Lower leg skin (tissue), 4 donors: ENCODE data around the gene IHH. TPM values are rescaled to one million over a fixed set of nuclear protein-coding genes. Genes with fewer than 3 reads are reported as not detected.

Experiments used
- DNase-seq, 2 donors: peaks; one replicate each; pipeline ENCODE4 v3.0.0-alpha.2; 2019; ENCODE audit warnings: low spot score in 2 of 2
- H3K4me3 ChIP-seq: fragments of 200-600 bp; sonication (generic); 2 replicates; pipeline ENCODE4 v1.5.1; 2017; ENCODE audit warnings: mild to moderate bottlenecking, low read depth; ENCODE audit not compliant: poor library complexity, severe bottlenecking
- CTCF ChIP-seq, 3 donors: fragments of 450-650 bp; IDR thresholded peaks; one replicate each; pipeline ENCODE4 v1.5.1; 2016; ENCODE audit warnings: antibody characterized with exemption in 3 of 3, mild to moderate bottlenecking in 3 of 3, moderate library complexity in 2 of 3
- POLR2A ChIP-seq, 2 donors: fragments of 450-650 bp; IDR thresholded peaks; one replicate each; pipeline ENCODE4 v1.6.1; 2016 to 2017; ENCODE audit warnings: antibody characterized with exemption in 2 of 2, mild to moderate bottlenecking in 1 of 2, moderate library complexity in 1 of 2
- WGBS, 2 donors: methylation state at CpG; one replicate each; pipeline ENCODE4 v1.1.5; 2018; 5-methylcytosine and 5-hydroxymethylcytosine counted together
- intact Hi-C: fragments of 100-400 bp; cut with DNase I; formaldehyde crosslinking; loops from one replicate; pipeline ENCODE4 v1.15.0; 2023; ENCODE audit warnings: low total_unique reads
- total RNA-seq, 4 donors: library from RNA; depleted of rRNA; stranded (reverse); fragments of >200 nt; gene quantifications; one replicate each; pipeline ENCODE4 v1.1.0, GENCODE V29; 2016

Gene IHH
- total RNA-seq, 4 donors from 2014 or later: 0.30 TPM; not detected in 3

- intact Hi-C loops: no loop called here
- no peak for DNase-seq
- WGBS, 2 donors: 2 to 3% methylated on average over 17 of the region's 17 CpGs
- TF ChIP-seq CTCF (IDR thresholded peaks at IDR 0.05) (no peak), POLR2A (IDR thresholded peaks at IDR 0.05) (no peak)
- H3K4me3 ChIP-seq: no peak overlapping the region
Observed at GRCh38 chr2:219059375-219059724, 1.4 kb downstream of the IHH start.

DNA sequence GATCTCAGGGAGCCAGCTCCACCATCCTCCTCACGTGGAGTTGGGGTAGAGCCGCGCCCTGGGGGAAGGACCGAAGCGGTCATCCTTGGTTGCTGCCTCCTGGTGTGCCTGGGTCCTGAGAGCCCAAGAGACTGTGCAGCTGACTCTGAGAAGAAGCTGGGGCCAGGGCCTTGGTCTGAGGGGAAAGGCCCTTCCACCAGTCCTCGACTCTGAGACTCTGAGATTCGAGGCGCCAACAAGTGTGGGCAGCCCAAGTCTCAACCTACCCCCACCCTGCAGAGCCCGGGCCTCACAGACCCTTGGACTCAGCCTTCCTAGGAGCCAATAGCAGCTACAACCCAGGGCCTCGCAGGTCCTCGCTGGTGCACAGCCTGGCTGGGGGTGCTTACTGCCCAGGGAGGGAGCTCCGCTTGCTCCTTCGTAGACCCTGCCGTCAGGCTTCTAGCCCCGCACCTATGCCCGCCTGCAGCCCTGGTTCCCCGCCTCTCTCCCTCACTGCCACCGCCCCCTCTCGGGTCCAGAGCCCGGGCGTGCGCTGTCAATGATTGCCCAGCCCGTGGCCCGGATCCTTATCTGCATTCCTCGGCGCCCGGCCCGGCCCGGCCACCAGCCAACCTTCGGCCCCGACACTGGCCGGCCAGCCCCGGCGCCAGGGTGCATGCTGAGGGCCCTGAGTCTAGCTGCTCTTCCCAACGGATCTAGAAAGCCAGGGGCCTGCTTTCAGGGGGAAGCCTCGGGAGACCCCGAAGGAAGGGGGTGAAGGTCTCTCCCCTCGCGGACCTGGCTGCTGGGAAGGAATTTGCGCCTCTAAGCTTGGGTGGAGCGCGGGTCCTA lies 2.0 kb downstream of the IHH start:
- no peak overlapping the region for H3K4me3 ChIP-seq
- intact Hi-C loops: no loop called here
- peak in 1 of 2 donors; percentile 74 for DNase-seq
- WGBS, 2 donors: 5 to 7% methylated on average over 8 to 36 of the region's 42 CpGs
- TF ChIP-seq CTCF (IDR thresholded peaks at IDR 0.05) (no peak), POLR2A (IDR thresholded peaks at IDR 0.05) (no peak)

GRCh38 chr2:219057709-219058540 lies 2.8 kb downstream of the IHH start:
- peak in 1 of 3 donors; percentile 8 for TF ChIP-seq CTCF (IDR thresholded peaks at IDR 0.05)
- TF ChIP-seq POLR2A (IDR thresholded peaks at IDR 0.05): no peak
- peak; percentile 28 to 91 for DNase-seq
- H3K4me3 ChIP-seq: no peak overlapping the region
- intact Hi-C loops: no loop called here
- WGBS, 2 donors: 2 to 3% methylated on average over 44 to 52 of the region's 52 CpGs

DNA sequence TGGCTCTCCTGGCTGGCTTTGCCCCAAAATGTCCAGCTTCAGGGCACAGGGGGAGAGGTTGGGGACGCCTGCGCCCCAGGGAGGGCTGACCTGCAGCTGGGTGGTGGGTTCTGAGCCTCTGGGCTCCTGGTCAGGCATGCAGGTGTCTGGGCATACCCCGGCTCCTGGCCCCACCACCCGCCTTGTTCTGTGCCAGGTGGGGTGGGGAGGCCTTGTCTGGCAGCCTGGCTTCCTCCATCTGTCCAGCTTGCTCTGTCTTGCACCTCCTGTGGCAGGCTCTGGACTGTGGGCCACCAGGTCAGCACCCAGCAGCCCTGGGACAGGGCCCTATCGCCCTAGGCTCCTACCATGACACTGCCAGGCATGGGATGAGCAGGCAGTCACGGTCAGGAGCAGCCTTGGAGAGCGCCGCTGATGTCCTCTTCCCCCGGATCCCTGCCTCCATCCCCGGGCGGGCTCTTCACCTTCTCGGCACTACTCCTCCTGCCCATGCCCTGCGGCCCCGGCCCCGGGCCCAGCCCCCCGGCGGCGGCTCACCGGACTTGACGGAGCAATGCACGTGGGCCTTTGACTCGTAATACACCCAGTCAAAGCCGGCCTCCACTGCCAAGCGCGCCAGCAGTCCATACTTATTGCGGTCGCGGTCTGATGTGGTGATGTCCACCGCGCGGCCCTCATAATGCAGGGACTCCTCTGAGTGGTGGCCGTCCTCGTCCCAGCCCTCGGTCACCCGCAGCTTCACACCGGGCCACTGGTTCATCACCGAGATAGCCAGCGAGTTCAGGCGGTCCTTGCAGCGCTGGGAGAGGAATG lies 3.6 kb downstream of the IHH start:
- H3K4me3 ChIP-seq: no peak overlapping the region
- TF ChIP-seq CTCF (IDR thresholded peaks at IDR 0.05) (no peak), POLR2A (IDR thresholded peaks at IDR 0.05) (no peak)
- DNase-seq: no peak
- WGBS, 2 donors: 16 to 22% methylated on average over 26 to 34 of the region's 40 CpGs
- intact Hi-C loops: no loop called here

DNA sequence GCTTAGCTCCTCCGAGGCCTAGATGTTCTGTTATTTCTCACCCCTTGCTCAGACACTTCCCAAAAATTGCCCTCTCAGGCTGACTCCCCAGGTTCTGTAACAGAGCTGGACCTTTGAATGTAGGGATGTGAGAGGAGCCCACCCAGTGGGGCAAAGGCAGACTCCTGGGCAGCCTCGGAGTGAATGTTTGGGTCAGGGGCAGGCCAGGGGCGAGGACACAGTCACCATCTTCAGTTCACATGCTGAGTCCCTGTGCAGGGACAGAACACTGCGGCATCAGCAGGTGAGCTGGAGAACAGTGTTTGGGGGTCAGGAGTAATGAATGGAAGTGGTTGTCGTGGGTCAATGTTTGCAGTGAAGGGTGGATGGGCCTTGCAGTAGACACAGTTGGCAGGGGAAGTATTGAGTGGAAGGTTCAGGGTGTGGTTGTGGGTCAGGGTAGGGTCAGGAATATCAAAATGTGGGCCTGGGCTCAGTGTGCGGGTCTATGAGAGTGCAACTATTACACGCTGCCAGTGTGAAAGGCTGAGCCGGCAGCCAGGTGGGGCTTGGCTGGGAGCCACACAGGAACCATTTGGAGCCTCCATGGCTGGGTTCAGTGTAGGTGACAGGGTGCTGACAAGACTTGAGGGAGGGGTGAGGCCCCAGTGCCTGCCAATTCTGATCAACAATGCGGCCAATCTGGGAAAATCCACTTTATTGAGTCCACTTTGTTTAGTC lies 4.4 kb downstream of the IHH start:
- WGBS, 2 donors: 69 to 76% methylated on average over 9 of the region's 9 CpGs
- H3K4me3 ChIP-seq: no peak overlapping the region
- no peak for DNase-seq
- TF ChIP-seq POLR2A (IDR thresholded peaks at IDR 0.05) (no peak), CTCF (IDR thresholded peaks at IDR 0.05) (no peak)
- intact Hi-C loops: no loop called here
